Measurements from ENCODE around the gene DEFB124. TPM values are rescaled to one million over a fixed set of nuclear protein-coding genes. Genes with fewer than 3 reads are reported as not detected.

Gene DEFB124
- total RNA-seq, 1 experiment from 2014 or later = not detected

DNA sequence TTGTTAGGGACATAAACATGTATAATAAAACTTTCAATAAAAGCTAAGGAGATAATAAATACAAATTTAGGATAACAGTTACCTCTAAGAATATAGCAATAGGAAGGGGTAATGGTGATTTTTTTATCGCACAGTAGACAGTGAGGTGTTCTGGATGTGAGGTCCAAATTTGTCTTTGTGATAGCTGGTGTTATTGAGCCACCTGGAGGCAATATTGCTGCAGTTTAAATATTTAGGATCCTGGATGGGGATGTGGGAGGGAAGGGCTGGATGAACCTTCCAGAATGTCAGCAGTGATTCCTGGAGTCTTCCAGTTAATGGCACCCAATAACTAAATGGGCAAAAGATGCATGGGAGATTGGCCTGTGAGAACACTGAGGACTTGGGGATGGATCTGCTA is 20.6 kb downstream of the DEFB124 start:
- DNase-seq (ENCODE audit: low read depth, low spot score) (no peak), ATAC-seq (peak; percentile 67)
- Histone ChIP-seq H3K27me3 (ENCODE audit: control insufficient read depth, insufficient read depth, low read length) (no peaks in the 10 kb centered on the region), H3K4me3 (ENCODE audit: low read depth in 2 of 2, low read length in 2 of 2) (no peak overlapping the region), H3K9me3 (ENCODE audit: control insufficient read depth, insufficient read depth, low read depth, low read length) (no peaks in the 10 kb centered on the region), H3K4me1 (ENCODE audit: control insufficient read depth, insufficient read depth, low read length) (no peaks in the 10 kb centered on the region), H3K36me3 (ENCODE audit: control insufficient read depth, insufficient read depth, low read length) (no peaks in the 10 kb centered on the region), H3K27ac (ENCODE audit: low read length) (no peak overlapping the region)
- no TSS peak for BruUV-seq (replicated peaks)
- TF ChIP-seq POLR2AphosphoS5 (IDR thresholded peaks at IDR 0.05; ENCODE audit: low read depth, low read length) (no peak), TCF7L2 (IDR thresholded peaks at IDR 0.05; ENCODE audit: low read depth, low read length) (no peak)
- in situ Hi-C loops (cut with HindIII; ENCODE audit: low pct_unique_long_range_greater_than_20kb, low sequenced_read_pairs) = no loop called here
- POLR2A ChIA-PET = interaction anchor here (0.7 kb wide), 1 partner anchor 55 kb away, joined by 10 read pairs; no protein-coding TSS in a partner anchor
- CTCF ChIA-PET = interaction anchor here (0.7 to 1.1 kb wide), 2 partner anchors 49 to 66 kb away, joined by 4 to 6 read pairs; no protein-coding TSS in a partner anchor
- intact Hi-C loops (cut with micrococcal nuclease; ENCODE audit: unreplicated experiment) = no loop called here

DNA sequence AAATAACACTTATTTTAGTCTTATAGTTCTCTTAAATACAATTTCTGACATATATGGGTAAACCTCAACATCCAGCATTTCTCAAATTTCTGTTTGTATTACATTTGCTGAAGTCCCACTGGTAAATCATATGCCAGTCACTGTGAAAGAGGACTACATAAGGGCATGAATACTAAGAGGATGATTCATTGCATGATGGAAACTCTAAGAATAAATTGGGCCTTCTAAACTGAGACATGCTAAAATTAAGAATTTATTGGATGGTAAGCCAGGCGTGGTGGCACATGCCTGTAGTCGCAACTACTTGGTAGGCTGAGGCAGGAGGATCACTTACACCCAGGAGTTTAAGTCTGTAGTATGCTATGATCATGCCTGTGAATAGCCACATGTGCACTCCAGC is 22.4 kb downstream of the DEFB124 start:
- H3K4me1 ChIP-seq (ENCODE audit: control insufficient read depth, insufficient read depth, low read length) = no peaks in the 10 kb centered on the region
- in situ Hi-C loops (cut with HindIII; ENCODE audit: low pct_unique_long_range_greater_than_20kb, low sequenced_read_pairs) (no loop called here), intact Hi-C loops (cut with micrococcal nuclease; ENCODE audit: unreplicated experiment) (no loop called here)
- TF ChIP-seq, protein P1, sequence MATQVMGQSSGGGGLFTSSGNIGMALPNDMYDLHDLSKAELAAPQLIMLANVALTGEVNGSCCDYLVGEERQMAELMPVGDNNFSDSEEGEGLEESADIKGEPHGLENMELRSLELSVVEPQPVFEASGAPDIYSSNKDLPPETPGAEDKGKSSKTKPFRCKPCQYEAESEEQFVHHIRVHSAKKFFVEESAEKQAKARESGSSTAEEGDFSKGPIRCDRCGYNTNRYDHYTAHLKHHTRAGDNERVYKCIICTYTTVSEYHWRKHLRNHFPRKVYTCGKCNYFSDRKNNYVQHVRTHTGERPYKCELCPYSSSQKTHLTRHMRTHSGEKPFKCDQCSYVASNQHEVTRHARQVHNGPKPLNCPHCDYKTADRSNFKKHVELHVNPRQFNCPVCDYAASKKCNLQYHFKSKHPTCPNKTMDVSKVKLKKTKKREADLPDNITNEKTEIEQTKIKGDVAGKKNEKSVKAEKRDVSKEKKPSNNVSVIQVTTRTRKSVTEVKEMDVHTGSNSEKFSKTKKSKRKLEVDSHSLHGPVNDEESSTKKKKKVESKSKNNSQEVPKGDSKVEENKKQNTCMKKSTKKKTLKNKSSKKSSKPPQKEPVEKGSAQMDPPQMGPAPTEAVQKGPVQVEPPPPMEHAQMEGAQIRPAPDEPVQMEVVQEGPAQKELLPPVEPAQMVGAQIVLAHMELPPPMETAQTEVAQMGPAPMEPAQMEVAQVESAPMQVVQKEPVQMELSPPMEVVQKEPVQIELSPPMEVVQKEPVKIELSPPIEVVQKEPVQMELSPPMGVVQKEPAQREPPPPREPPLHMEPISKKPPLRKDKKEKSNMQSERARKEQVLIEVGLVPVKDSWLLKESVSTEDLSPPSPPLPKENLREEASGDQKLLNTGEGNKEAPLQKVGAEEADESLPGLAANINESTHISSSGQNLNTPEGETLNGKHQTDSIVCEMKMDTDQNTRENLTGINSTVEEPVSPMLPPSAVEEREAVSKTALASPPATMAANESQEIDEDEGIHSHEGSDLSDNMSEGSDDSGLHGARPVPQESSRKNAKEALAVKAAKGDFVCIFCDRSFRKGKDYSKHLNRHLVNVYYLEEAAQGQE (IDR thresholded peaks at IDR 0.05; ENCODE audit: insufficient read depth in 1 of 2, low read depth in 2 of 2, low read length in 1 of 2) = no peak
- TF ChIP-seq POLR2AphosphoS5 (IDR thresholded peaks at IDR 0.05; ENCODE audit: low read depth, low read length) (no peak), TCF7L2 (IDR thresholded peaks at IDR 0.05; ENCODE audit: low read depth, low read length) (no peak), SIN3A (IDR thresholded peaks at IDR 0.05; ENCODE audit: borderline replicate concordance, insufficient read depth, low read depth, low read length) (no peak)
- TF ChIP-seq, protein P2, sequence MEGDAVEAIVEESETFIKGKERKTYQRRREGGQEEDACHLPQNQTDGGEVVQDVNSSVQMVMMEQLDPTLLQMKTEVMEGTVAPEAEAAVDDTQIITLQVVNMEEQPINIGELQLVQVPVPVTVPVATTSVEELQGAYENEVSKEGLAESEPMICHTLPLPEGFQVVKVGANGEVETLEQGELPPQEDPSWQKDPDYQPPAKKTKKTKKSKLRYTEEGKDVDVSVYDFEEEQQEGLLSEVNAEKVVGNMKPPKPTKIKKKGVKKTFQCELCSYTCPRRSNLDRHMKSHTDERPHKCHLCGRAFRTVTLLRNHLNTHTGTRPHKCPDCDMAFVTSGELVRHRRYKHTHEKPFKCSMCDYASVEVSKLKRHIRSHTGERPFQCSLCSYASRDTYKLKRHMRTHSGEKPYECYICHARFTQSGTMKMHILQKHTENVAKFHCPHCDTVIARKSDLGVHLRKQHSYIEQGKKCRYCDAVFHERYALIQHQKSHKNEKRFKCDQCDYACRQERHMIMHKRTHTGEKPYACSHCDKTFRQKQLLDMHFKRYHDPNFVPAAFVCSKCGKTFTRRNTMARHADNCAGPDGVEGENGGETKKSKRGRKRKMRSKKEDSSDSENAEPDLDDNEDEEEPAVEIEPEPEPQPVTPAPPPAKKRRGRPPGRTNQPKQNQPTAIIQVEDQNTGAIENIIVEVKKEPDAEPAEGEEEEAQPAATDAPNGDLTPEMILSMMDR (IDR thresholded peaks at IDR 0.05) = no peak
- POLR2A ChIA-PET = no interaction called here
- no peaks in the 10 kb centered on the region for H3K36me3 ChIP-seq (ENCODE audit: control insufficient read depth, insufficient read depth, low read length)
- ATAC-seq (no peak), DNase-seq (ENCODE audit: low read depth, low spot score) (no peak)
- H3K4me3 ChIP-seq (ENCODE audit: low read depth in 2 of 2, low read length in 2 of 2) = no peak overlapping the region
- CTCF ChIA-PET = no interaction called here
- H3K27ac ChIP-seq (ENCODE audit: low read length) = no peak overlapping the region
- H3K9me3 ChIP-seq (ENCODE audit: control insufficient read depth, insufficient read depth, low read depth, low read length) = no peaks in the 10 kb centered on the region
- H3K27me3 ChIP-seq (ENCODE audit: control insufficient read depth, insufficient read depth, low read length) = no peaks in the 10 kb centered on the region
- BruUV-seq (replicated peaks) = no TSS peak

Data from Panc1 (cell line).